ENCODE data around the gene SLC5A4. TPM values are rescaled to one million over a fixed set of nuclear protein-coding genes. Genes with fewer than 3 reads are reported as not detected.
A peak's percentile ranks its signal among the peaks of the same experiment; 100 is the strongest.

SLC5A4 gene
- total RNA-seq, 8 experiments from 2014 or later = 0.14 to 0.81 TPM; not detected in 6

GRCh38 chr22:32258791-32259190 is 3.6 kb upstream of the SLC5A4 start:
- no peak overlapping the region for H3K27ac ChIP-seq
- in situ Hi-C loops (cut with MboI; ENCODE audit: low pct_unique_long_range_greater_than_20kb in 2 of 9, low sequenced_read_pairs in 9 of 9, unreplicated experiment in 9 of 9) = loop anchor here in 2 of 9 experiments (25.0 kb wide), 2 partner anchors 121 to 204 kb away; partner anchors contain the start of genes BPIFC (in 1 of the 2) and FBXO7 (in 1 of the 2)
- no peaks in the 10 kb centered on the region for H3K4me1 ChIP-seq (replicated peaks in 1 of 2)
- H3K4me3 ChIP-seq = no peak overlapping the region
- ATAC-seq (replicated peaks in 6 of 8) = peak in 3 of 8 experiments; percentile 35 to 44 (median 42)
- WGBS, 10 experiments = 0 to 100% (median 60%) methylated on average over 1 to 2 of the region's 2 CpGs; no CpG with 5 or more reads in 1 of the 10 experiments

GRCh38 chr22:32255726-32256125 is 579 bp upstream of the SLC5A4 start:
- Histone ChIP-seq H3K4me3 (no peak overlapping the region), H3K4me1 (replicated peaks in 1 of 2) (no peaks in the 10 kb centered on the region), H3K27ac (no peak overlapping the region)
- in situ Hi-C loops (cut with MboI; ENCODE audit: low pct_unique_long_range_greater_than_20kb in 2 of 9, low sequenced_read_pairs in 9 of 9, unreplicated experiment in 9 of 9) = loop anchor here in 2 of 9 experiments (25.0 kb wide), 2 partner anchors 118 to 207 kb away; partner anchors contain the start of genes BPIFC (in 1 of the 2) and FBXO7 (in 1 of the 2)
- WGBS, 10 experiments = 25 to 100% (median 81%) methylated on average over 1 to 3 of the region's 3 CpGs; no CpG with 5 or more reads in 1 of the 10 experiments
- no peak for ATAC-seq (replicated peaks in 6 of 8)

GRCh38 chr22:32249231-32249630 is 5.9 kb downstream of the SLC5A4 start:
- Histone ChIP-seq H3K4me1 (replicated peaks in 1 of 2) (no peaks in the 10 kb centered on the region), H3K4me3 (no peak overlapping the region), H3K27ac (no peak overlapping the region)
- WGBS, 10 experiments = 60 to 100% (median 100%) methylated on average over 1 of the region's 1 CpG; no CpG with 5 or more reads in 5 of the 10 experiments
- ATAC-seq (replicated peaks in 6 of 8) = no peak
- in situ Hi-C loops (cut with MboI; ENCODE audit: low pct_unique_long_range_greater_than_20kb in 2 of 9, low sequenced_read_pairs in 9 of 9, unreplicated experiment in 9 of 9) = no loop called here

- Histone ChIP-seq H3K4me1 (replicated peaks in 1 of 2) (no peaks in the 10 kb centered on the region), H3K27ac (no peak overlapping the region), H3K4me3 (no peak overlapping the region)
- no peak for ATAC-seq (replicated peaks in 6 of 8)
- 0 to 91% (median 0%) methylated on average over 1 of the region's 1 CpG; no CpG with 5 or more reads in 5 of the 10 experiments for WGBS, 10 experiments
- in situ Hi-C loops (cut with MboI; ENCODE audit: low pct_unique_long_range_greater_than_20kb in 2 of 9, low sequenced_read_pairs in 9 of 9, unreplicated experiment in 9 of 9) = no loop called here
Observed at GRCh38 chr22:32248276-32248675, 6.9 kb downstream of the SLC5A4 start.

- ATAC-seq (replicated peaks in 6 of 8) = no peak
- WGBS, 10 experiments = 0 to 100% (median 88%) methylated on average over 1 to 5 of the region's 5 CpGs; no CpG with 5 or more reads in 1 of the 10 experiments
- Histone ChIP-seq H3K4me1 (replicated peaks in 1 of 2) (no peaks in the 10 kb centered on the region), H3K4me3 (no peak overlapping the region), H3K27ac (no peak overlapping the region)
- in situ Hi-C loops (cut with MboI; ENCODE audit: low pct_unique_long_range_greater_than_20kb in 2 of 9, low sequenced_read_pairs in 9 of 9, unreplicated experiment in 9 of 9) = no loop called here
Observed at GRCh38 chr22:32246166-32246565, 9.0 kb downstream of the SLC5A4 start.

- Histone ChIP-seq H3K27ac (no peak overlapping the region), H3K4me1 (replicated peaks in 1 of 2) (no peaks in the 10 kb centered on the region), H3K4me3 (no peak overlapping the region)
- 0 to 60% (median 40%) methylated on average over 1 to 3 of the region's 3 CpGs; no CpG with 5 or more reads in 3 of the 10 experiments for WGBS, 10 experiments
- in situ Hi-C loops (cut with MboI; ENCODE audit: low pct_unique_long_range_greater_than_20kb in 2 of 9, low sequenced_read_pairs in 9 of 9, unreplicated experiment in 9 of 9) = no loop called here
- ATAC-seq (replicated peaks in 6 of 8) = no peak
Observed at GRCh38 chr22:32245042-32245441, 10.1 kb downstream of the SLC5A4 start.

- H3K4me3 ChIP-seq = no peak overlapping the region
Observed at GRCh38 chr22:32244547-32244946, 10.6 kb downstream of the SLC5A4 start.

GRCh38 chr22:32240461-32240860 is 14.7 kb downstream of the SLC5A4 start:
- peaks cover 0 to 11% of the 10 kb centered on the region in 2 donors for H3K4me1 ChIP-seq (replicated peaks in 1 of 2)
- no peak for ATAC-seq (replicated peaks in 6 of 8)
- H3K4me3 ChIP-seq = no peak overlapping the region
- no peak overlapping the region for H3K27ac ChIP-seq
- in situ Hi-C loops (cut with MboI; ENCODE audit: low pct_unique_long_range_greater_than_20kb in 2 of 9, low sequenced_read_pairs in 9 of 9, unreplicated experiment in 9 of 9) = no loop called here
- WGBS, 10 experiments = 0 to 100% (median 77%) methylated on average over 1 to 2 of the region's 2 CpGs; no CpG with 5 or more reads in 1 of the 10 experiments

More at GRCh38 chr22:32244547-32244946, 10.6 kb downstream of the SLC5A4 start:
- no peak overlapping the region for H3K27ac ChIP-seq
- no peak for ATAC-seq (replicated peaks in 6 of 8)
- in situ Hi-C loops (cut with MboI; ENCODE audit: low pct_unique_long_range_greater_than_20kb in 2 of 9, low sequenced_read_pairs in 9 of 9, unreplicated experiment in 9 of 9) = no loop called here
- H3K4me1 ChIP-seq (replicated peaks in 1 of 2) = no peaks in the 10 kb centered on the region
- 100% methylated on average over 1 of the region's 1 CpG; no CpG with 5 or more reads in 9 of the 10 experiments for WGBS, 10 experiments

- Histone ChIP-seq H3K27ac (no peak overlapping the region), H3K4me1 (replicated peaks in 1 of 2) (peaks cover 2 to 11% of the 10 kb centered on the region in 2 donors), H3K4me3 (no peak overlapping the region)
- in situ Hi-C loops (cut with MboI; ENCODE audit: low pct_unique_long_range_greater_than_20kb in 2 of 9, low sequenced_read_pairs in 9 of 9, unreplicated experiment in 9 of 9) = no loop called here
- ATAC-seq (replicated peaks in 6 of 8) = no peak
- WGBS, 10 experiments = 0 to 100% (median 83%) methylated on average over 1 of the region's 1 CpG; no CpG with 5 or more reads in 4 of the 10 experiments
Observed at GRCh38 chr22:32237906-32238305, 17.2 kb downstream of the SLC5A4 start.

GRCh38 chr22:32236970-32237369 is 18.2 kb downstream of the SLC5A4 start:
- peak; percentile 51 to 99 (median 96) for ATAC-seq (replicated peaks in 6 of 8)
- 0 to 71% (median 20%) methylated on average over 1 to 8 of the region's 8 CpGs; no CpG with 5 or more reads in 3 of the 10 experiments for WGBS, 10 experiments
- in situ Hi-C loops (cut with MboI; ENCODE audit: low pct_unique_long_range_greater_than_20kb in 2 of 9, low sequenced_read_pairs in 9 of 9, unreplicated experiment in 9 of 9) = no loop called here

GRCh38 chr22:32233091-32233490 is 22.1 kb downstream of the SLC5A4 start:
- peaks cover 3 to 11% of the 10 kb centered on the region in 2 donors for H3K4me1 ChIP-seq (replicated peaks in 1 of 2)
- no peak overlapping the region for H3K27ac ChIP-seq
- WGBS, 10 experiments = 20 to 100% (median 65%) methylated on average over 1 to 5 of the region's 5 CpGs; no CpG with 5 or more reads in 1 of the 10 experiments
- in situ Hi-C loops (cut with MboI; ENCODE audit: low pct_unique_long_range_greater_than_20kb in 2 of 9, low sequenced_read_pairs in 9 of 9, unreplicated experiment in 9 of 9) = no loop called here
- no peak overlapping the region for H3K4me3 ChIP-seq
- ATAC-seq (replicated peaks in 6 of 8) = peak in 3 of 8 experiments; percentile 24 to 32 (median 29)

More at GRCh38 chr22:32236970-32237369, 18.2 kb downstream of the SLC5A4 start:
- Histone ChIP-seq H3K4me1 (replicated peaks in 1 of 2) (peaks cover 3 to 11% of the 10 kb centered on the region in 2 donors), H3K27ac (no peak overlapping the region), H3K4me3 (no peak overlapping the region)

- Histone ChIP-seq H3K27ac (no peak overlapping the region), H3K4me3 (no peak overlapping the region), H3K4me1 (replicated peaks in 1 of 2) (peaks cover 3 to 7% of the 10 kb centered on the region in 2 donors)
- 0 to 100% (median 88%) methylated on average over 1 to 5 of the region's 5 CpGs; no CpG with 5 or more reads in 1 of the 10 experiments for WGBS, 10 experiments
- in situ Hi-C loops (cut with MboI; ENCODE audit: low pct_unique_long_range_greater_than_20kb in 2 of 9, low sequenced_read_pairs in 9 of 9, unreplicated experiment in 9 of 9) = no loop called here
- no peak for ATAC-seq (replicated peaks in 6 of 8)
Observed at GRCh38 chr22:32232191-32232830, 22.8 kb downstream of the SLC5A4 start.

- H3K4me3 ChIP-seq = no peak overlapping the region
- H3K27ac ChIP-seq = no peak overlapping the region
- in situ Hi-C loops (cut with MboI; ENCODE audit: low pct_unique_long_range_greater_than_20kb in 2 of 9, low sequenced_read_pairs in 9 of 9, unreplicated experiment in 9 of 9) = no loop called here
- ATAC-seq (replicated peaks in 6 of 8) = peak in 3 of 8 experiments; percentile 24 to 40 (median 34)
- peaks cover 7 to 10% of the 10 kb centered on the region in 2 donors for H3K4me1 ChIP-seq (replicated peaks in 1 of 2)
- 6 to 50% (median 22%) methylated on average over 1 to 7 of the region's 7 CpGs; no CpG with 5 or more reads in 2 of the 10 experiments for WGBS, 10 experiments
Observed at GRCh38 chr22:32226326-32227104, 28.6 kb downstream of the SLC5A4 start.

All from motor neuron (in vitro differentiated cells).